HG02610 (cell line): ENCODE data around the gene ELAVL2.
A peak's percentile ranks its signal among the peaks of the same experiment; 100 is the strongest.

Experiments
- ATAC-seq: cut with Tn5 transposase; IDR thresholded peaks from one replicate; pipeline ENCODE4 v1.9.1; 2021; ENCODE audit warnings: mild to moderate bottlenecking, moderate library complexity; ENCODE audit not compliant: unreplicated experiment

ELAVL2 gene

DNA sequence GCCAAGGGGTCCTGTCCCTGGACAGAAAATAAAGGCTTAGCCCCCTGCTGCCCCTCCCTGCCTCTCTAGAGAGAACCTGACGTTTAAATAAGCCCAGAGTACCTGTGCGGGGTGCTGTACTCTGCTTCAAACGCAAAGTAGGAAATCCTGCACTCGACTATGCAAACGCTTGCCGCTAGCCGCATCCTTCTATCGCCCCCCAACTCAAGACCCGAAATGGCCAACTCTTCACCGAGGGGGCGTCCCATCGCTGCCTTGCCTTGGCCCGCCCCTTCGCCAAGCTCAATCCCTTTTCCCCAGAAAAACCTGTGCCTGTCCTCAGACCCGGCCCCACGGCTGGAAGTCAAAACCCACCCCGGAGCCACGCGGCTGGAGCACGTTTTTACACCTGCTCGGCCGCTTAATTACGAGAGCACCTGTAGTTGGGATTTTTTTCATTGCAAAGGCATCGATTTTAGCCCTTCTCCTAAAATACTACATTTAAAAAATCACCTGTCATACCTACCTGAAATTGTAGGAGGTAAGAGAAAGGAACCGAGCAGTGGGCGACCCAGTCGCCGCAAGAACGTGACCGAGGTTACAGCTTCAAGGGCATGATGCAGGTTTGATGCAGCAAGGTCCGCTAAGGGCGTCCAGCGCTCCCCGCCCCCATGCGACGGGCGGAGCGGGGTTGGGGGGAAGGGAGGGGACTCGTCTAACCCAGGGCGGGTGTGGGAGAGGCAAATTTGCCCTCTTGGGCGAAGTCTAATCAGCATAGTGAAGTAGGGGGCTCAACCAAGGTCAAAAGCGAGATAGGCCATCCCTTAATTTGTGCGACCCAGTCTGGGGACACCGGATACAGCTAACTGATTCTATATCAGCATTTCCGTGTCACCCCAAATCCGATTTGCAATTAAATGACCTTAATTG, 3.5 kb downstream of the ELAVL2 start:
- ATAC-seq = no peak

DNA sequence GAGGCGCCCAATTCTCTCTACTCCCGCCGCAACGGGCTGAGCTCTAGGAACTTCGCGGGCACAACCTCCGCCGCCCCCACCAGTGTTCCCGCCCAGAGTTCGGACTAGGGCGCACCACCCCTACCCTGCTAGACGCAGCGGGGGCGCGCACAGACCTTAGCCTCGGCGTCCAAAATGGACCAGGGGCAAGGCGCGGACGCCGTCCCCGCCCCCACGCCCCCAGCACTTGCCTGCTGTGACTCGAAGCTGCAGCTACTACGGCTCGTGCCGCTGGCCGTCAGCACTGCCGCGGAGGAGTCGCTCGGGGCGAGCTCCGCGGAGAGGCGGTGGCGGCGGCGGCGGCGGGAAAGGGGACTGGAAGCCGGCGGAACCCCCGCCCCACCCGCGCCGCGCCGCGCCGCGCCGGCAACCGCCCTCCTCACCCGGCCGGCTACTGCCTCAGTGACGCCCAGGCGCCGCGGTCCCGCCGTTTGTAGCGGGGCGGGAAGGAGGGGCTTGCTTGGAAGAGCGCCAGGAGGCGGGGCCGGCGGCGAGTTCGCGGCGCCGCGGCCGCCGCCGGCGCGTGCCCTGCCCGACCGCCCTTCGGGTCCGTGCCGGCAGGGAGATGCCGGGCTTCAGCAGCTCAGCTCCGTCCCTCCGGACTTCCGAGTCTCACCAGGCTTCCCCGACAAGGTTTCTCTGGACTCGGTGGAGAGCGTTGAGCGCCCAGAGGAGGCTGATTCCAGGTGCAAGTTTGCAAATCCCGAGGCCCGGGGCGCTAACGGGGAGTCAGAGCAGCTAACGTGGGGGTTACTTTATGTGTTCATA, 4.5 kb downstream of the ELAVL2 start:
- no peak for ATAC-seq

DNA sequence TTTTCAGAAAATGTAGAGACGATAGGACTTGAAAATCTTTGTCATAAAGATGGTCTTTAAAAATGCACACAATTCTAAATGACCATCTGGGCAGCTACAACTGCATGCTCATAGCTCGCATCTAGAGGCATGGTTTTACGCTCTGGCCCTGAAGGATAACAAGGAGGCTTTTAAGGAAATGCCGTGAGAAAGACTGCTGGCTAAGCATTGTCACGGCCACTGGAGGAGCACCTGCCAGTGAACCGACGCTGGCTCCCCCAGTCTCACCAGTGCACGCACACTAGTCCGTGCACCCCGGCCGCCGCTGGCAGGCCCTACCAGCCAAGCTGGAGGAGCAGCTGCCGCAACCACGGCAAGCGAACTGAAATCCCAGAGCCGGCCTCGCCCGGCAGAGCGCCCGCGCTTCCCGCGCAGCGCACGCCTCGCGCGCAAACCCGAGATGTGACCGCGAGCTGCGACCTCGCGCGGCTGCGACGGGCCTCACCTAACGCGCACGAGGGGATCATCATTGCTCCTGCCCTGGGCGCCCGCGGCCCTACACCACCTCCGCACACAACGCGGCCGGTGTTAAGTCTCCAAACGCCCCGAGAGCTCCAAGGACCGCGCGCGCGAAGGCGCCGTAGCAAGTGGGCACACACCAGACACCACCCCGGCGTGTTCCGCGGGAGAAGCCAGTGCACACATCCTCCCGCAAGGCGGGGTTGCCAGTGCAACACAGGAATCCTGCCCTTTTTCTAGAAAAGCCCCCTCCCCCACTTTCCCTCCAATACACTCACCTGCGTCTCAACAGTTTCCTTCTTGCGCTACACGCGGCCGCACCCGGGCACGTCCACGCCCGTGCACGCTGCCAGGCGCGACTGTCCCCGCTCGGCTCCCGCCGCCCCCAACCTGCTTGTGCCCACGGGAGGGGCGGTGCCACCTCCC, 5.3 kb downstream of the ELAVL2 start:
- ATAC-seq = no peak

DNA sequence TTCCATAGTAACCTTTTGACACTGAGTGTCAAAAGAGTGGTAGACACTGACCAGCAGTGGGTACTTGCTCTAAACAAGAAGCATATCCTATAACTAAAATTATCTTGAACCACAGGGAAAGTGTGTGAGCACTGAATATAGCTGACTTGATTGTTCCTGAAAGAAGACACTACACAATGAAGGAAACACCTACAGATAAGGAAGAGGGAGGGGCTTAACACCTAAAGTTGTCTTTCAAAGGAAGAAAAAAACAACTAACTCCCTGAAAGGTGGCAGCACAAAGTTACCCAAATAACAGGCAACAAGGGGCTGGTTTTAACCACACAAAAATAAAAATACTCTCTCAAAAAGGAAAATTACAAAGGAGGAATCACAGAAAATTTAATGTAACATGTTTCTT, 6.6 kb downstream of the ELAVL2 start:
- no peak for ATAC-seq

DNA sequence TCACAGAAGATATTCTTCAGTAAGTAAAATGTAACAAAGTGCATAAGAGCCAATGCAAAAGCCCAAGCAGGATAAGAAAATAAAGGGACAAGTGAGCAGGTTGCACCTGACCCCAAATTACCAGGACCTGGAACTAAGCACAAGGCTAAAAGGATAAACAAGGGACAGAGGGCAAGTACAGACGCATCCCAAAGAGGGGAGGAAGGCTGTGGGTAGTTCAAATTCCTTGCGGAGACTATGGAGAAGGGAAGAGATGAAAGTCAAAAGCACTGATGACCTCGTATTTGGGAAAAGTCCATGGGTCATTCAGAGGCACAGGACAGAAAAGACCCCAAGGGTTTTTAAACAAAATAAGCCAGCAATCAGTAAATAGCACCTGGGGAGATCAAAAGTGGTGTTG, 11.8 kb downstream of the ELAVL2 start:
- no peak for ATAC-seq

DNA sequence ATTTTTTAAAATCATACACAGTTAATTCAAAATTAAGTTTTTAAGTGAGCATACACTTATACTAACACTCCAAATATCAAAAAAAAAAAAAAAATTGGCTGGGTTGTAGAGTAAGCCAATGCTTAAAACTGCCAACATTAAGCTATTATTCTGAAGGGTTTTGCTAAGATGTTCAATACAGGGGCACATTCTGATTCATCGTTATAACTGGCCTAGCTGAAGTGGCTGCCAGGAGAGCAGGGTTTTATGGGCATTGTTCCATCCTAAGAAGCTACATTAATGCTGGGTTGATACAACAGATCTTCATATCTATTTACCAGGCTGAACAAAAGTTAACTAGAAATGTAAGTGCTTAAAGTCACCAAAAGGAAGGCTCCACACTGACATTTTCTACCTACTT, 13.4 kb downstream of the ELAVL2 start:
- no peak for ATAC-seq

DNA sequence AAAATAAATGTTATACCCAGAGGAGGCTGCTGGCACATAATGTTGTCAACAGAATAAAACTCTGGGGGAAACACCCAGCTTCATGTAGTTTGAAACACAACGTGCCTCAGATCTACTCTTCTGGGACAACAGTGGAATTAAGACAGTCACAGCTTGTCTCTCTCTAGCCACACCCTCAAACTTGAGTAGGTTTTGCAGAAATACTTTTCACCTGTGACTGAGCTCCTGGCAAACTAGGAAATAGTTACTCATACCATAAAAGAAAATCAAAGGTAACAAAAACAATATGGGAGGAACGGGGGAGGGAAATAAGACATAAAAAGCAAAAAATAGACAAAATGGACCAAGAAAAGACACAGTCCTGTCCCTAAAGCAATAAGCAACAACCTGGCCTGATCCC, 14.4 kb downstream of the ELAVL2 start:
- ATAC-seq = no peak

DNA sequence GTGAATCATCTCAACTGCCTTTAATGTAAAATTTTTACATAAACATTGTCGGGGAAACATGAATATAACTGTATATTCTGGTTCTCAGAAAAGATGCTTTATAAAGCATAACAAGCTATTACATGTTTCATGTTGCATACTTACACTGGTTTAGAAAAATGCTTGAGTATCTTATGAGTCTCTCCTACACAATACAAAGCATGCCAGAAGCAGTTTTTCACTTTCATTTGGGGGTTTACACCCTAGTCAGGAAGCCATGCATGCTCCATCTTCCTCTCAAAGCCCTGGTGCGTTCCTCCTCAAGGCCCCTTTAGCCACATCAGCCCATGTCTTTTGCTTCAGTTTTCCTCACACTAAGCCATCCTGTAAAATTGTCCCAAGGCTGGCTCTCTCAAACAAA, 22.8 kb downstream of the ELAVL2 start:
- ATAC-seq = no peak

DNA sequence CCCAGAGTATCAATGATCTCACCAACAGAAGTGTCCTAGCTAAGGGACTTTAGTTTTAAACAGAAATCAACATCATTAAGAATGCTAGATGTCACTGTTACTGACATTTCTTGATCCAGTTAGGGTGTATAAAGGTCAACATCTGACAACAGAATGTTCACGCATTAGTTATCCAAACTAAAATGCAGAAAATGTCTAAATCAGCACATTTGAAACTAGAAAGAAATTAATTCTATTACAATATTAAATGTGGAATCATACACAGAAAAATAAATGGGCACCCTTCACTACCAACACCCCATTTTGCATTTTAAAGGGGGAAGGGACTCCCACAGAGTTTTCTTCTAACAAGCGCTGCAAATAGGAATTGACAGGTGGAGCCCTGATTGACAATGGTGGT, 24.5 kb downstream of the ELAVL2 start:
- ATAC-seq = no peak

DNA sequence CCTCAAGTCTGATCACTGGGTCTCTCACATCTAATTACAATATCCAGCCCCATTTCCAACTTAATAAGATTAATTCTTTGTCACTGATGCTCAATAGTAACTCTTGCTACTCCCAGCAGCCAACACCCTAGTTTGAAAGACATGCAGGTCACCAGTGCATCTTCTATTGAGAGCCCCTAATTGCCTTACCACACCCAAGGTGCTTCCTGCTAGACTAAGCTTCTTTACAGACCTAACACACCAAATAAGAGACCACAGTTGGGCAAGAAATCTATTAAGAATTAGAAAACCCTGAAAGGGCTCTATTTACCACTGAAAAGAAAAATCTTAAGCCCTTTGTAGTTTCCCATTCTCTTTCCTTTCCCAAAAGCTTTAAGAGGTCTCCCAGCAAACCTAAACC, 26.5 kb downstream of the ELAVL2 start:
- no peak for ATAC-seq

DNA sequence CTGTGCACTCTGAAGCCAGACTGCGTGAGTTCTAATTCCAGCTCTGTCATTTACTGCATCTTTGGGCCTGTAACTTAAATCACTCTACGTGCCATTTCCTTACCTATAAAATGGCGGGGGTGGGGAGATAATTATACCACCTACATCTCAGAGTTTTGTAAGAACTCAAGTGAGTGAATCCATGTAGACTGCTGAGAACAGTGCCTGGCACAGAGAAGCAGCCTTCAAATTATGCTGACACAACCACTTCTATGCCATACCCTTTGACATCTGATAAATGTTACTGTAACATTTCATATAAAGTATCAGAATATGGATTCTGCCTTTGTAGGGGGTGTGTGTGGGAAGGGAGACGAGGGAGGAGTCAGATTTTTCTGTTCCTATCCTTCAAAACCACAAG, 27.7 kb downstream of the ELAVL2 start:
- no peak for ATAC-seq

DNA sequence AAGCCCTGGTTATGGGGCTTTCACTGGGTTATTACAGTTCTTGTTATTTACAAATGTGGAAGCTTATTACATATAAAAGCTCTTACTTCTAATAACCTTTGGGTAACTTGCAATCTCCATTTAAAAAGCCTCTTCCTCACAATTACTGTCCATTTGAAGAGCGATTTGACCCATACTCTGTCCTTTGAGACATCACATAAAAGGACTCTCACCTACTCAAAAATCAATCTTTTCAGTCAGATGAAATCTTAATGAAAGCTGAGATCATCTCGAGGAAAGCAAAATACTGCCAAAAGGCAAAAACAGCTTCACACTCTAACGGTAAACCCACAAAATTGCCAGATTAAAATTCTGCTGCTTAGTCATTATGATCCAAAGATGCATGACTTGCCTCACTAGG, 29.8 kb downstream of the ELAVL2 start:
- no peak for ATAC-seq

DNA sequence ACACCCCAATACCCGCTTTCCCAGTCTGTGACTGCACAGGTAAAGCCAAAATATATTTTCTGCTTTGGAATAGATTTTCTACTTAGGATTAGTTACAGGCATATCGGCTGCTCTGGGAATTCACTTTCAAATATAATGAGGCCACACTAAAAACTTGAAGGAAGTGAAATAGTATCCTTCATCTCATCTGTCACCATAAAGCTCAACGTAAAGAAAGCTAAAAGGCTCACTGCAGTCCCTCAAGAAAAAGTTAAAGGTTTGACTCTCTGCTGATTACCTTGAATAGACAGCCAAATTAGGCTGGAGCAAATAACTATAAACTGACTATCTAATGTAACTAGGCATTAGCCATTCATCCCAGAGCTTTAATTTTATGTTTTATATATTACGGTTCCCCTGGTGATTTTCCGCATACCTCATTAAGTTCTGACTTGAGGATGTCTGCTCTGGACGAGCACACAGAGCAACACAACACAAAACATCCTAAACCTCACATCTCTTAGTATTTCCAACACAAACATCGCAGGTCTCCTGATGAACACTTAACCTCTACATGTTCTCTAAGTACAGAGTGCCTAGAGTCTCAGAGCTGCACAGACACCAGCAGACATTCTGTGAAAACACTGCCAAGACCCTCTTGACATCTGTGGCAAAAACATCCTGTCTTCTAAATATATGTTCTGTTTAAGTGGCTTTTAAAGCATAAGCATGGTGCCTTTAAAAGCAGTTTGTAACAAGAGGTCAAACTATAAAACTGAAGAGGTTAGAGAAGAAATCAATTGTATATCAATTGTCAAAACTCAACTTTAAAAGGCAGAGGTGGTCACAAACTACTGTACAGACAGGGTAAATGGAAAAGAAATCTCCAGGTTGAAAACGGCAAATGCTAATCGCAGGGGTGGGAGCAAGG, 35.4 kb downstream of the ELAVL2 start:
- no peak for ATAC-seq

DNA sequence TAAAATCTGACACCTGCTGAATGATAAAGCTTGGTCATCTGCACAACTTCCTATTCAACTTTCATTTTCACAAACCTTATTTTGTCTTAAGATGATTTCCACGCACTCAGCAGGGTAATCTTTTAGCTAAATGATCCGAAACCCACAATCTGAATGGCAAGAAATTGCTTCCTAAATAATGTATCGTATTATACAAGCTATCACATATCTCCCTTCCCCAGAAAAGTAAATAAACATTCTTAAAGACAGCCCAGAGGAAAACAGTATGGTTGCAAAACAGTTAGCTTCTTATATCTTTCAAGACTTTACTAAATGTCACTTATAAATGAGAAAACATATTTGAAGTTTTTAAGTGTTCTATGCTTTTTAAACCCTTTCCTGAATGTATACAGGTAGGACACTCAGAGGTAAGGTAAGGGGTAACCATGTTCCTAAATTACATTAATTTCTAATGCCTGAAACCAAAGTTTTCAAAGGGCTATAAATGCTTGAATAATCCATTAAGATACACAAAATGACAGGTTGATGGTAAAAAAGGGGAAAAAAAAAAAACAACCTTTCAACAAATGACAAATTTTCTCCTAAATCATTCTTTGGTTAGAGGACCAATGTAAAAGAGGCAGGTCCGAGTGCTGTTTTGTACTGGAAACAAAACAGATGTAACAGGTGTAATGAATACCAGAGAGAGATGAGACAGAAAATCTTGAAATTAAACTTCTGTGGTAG, 36.3 kb downstream of the ELAVL2 start:
- no peak for ATAC-seq

DNA sequence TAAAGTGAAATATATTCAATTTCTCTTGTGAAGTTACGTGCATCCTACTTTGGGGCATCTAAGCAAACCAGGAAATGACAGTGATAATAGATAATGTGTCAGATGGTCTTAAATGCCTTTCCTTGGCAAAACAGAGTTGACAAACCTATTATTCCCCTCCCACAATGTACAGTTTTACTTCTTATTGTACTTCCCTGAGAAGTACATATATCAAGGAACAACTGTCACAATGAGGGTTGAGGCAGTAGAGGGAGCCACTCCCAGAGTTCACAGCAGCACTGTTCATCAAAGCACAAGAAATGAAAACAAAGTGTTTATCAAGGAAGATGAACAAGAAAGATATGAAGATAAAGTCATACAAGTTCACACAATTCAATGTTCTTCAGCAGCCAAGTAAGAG, 41.1 kb downstream of the ELAVL2 start:
- no peak for ATAC-seq

DNA sequence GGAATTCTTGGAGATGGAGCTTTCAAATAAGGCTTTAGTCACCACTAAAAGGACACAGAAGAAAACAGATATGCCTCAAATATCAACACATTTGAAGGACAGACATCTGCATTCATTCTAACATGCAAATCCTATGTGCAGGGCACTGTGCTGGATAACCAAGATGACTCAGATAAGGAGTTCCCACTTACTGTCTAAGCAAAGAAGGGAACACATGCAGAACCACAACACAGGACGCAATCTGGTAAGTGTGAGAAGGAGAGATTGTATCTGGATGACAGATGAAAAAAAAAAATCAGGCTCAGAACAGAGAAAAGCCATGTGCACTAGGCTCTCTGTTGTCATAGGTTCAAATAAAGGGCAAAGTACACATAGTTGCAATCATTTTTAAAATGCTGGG, 42.5 kb downstream of the ELAVL2 start:
- peak; percentile 65 for ATAC-seq

DNA sequence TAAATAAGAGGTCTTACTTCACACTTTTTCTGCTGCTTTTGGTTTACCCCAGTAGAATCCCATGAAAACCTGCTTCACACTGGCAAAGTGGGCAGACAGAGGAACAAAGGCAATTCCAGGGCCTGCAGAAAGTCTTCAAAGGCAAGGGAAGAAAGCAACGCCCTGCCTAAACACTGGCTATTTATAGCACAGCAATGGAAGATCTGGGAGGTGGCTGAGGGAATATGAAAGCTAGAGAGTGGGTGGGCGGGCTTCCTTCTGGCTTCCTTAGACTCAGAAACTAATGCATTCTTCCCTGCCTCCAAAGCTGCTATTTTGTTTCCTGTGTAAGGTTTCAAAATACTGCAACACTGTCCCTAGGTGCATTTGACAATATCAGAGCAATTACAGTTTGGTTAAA, 46.8 kb downstream of the ELAVL2 start:
- no peak for ATAC-seq

DNA sequence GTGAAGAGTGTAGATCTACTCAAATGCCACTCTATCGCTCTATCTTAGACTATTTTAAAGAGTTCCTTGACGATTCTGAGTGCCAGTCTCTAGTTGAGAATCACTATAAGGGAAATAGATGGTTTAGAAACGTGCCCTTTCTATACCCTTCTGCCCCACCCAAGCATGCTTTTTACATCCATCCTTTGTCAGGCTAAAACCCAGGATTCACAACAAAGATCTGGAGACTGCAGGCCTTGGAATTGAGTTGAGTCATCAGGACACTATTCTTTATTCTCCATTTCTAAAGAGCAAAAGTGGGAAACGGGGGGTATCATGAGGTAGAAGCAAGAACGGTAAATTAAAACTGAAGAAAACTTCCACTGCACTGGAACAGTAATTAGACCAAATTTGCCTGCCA, 48.7 kb downstream of the ELAVL2 start:
- no peak for ATAC-seq

DNA sequence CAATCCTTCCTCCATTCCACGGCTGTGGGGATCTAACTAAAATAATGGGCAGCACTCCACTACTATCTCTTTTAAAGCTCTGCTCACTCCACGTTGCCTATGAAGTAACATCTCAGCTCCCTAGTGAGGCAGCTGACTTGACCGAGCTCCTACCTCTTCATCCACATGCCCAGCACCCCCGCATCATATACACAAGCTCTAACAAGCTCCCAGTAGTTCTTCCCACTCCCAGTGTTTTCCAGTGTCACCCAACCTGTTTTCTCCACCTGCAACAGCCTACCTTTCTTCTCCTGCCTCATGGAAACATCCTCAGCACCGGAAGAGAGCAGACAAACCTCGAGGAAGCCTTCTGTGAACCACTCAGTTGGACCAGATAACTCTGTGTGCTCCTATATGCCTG, 50.5 kb downstream of the ELAVL2 start:
- no peak for ATAC-seq
